Inflammatory macrophage treated with lipopolysaccharide for 4 hours (primary cell): ENCODE data around the gene SCAMP1.
"Not testable (repeated sequence)": the region's sequence is repeated elsewhere in the genome, so short reads cannot be mapped to it uniquely, and the experiment has no call there.

Experiments
- DNase-seq: peaks from one replicate; pipeline ENCODE4 v3.0.0-alpha.2; 2020

Gene SCAMP1

DNA sequence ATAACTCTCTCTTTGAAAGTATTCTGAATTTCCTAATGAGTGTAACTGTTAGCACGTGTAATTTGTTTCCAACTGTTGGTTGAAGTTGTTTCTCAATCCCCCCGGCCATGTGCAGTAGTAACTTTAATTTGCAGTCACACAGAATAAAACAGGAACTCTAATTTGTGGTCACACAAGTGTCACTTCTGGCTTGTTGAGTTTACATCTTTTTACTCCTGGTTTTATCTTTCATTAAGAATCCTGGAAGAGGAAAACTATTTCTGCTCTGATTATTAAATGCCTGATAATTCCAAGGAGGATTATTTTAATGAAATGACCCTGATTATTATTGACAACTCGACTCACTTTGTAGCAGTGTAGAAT lies 1.2 kb downstream of the SCAMP1 start:
- peak; percentile 80 for DNase-seq

DNA sequence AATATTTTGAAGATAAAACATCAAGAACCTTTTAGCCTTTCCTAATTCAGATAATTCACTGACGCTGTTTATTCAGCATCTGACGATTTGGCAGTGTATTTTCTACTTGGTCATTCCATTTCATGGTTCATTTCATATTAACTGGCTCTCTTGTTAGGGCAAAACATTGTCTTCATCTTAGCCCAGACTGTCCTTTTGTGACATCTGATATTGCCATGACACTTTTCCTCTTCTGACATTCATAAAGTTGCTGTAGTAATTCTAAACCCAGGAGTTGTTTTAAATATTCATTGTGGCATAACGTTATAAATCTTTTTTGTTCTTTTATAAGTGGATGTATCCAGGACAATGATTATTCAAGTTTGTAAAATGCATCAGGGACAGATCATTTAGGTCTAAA lies 1.8 kb downstream of the SCAMP1 start:
- no peak for DNase-seq

DNA sequence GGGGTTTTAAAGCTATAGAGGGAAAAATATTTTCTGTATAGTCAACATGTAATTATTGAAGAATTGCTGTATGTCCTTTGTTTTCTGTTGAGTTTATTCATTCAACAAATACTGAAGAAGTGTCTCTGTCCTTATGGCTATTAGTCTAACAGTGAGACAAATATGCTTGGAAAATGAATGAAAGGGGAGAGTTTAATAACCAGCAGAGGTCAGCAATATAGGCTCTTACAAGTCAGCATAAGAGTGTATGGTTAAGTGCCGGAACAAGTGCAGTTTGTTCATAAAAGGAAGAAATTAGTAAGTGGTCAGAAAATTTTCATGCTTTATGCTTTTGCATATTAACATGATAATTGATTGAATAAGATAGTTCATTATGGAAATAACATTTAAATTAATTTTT lies 3.6 kb downstream of the SCAMP1 start:
- DNase-seq: no peak

DNA sequence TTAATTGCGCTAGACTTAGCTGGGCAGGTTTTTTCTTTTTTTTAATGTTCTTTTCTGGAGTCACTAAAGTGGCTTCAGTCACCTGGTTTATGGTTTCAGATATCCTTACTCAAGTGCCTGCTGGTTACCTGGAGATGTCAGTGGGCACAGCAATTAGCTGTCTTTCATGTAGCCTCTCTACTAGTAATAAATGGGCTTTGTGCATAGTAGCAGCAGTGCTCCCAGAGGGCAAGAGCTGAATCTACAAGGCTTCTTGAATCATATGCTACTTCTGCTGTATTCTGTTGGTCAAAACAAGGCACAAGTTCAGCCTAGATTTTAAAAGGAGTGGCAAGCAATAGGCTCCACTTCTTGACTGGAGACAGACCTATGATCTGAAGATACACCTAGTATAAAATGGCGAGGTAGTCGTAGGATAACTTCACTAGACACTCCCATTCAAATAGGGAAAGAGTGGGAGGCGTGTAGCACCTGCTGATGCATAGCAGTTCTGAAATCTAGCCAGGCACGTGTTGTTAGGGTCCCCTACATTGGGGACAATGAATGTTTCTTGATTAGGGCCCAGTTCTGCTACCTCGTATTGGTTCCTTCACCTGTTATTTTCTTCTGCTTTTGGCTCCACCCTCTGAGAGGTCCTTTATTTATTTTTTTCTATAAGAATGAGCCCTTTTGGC lies 7.0 kb downstream of the SCAMP1 start:
- no peak for DNase-seq

DNA sequence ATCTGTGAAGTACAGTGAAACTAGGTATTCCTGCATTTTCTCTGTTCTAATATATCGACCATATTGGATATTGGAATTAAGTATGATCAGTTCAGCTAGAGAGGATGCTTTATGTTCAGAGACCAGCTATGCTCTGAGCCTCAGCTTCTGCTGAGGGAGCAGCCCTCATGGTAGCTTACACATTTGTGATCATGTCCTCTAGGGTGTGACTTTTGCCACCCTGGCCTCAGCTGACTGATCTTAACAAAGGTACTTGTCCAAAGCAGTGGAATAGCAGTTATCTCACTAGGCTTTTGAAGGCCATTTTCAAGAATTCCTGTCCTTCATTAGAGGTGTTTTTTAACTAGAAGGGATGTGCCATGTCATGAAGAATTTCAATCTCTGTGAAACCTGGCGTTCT lies 9.3 kb downstream of the SCAMP1 start:
- DNase-seq: no peak

DNA sequence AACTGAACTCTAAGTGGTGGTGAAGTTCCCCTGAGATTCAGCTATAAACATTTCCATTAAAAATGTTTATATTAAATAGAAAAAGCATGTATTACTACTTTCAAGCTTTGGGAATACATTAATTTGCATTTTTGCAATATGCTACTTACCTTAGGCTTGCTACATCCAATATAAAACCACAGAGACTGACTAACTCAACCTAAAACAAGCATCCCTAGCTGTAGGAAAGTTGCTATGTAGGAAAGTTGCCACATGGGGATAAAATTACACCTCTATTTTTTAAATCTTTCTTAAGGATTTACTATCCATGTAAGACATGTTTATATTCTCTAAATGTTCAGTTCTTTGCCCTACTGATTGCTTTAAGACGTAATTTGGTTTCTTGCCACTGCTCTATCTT lies 12.8 kb downstream of the SCAMP1 start:
- DNase-seq: no peak

DNA sequence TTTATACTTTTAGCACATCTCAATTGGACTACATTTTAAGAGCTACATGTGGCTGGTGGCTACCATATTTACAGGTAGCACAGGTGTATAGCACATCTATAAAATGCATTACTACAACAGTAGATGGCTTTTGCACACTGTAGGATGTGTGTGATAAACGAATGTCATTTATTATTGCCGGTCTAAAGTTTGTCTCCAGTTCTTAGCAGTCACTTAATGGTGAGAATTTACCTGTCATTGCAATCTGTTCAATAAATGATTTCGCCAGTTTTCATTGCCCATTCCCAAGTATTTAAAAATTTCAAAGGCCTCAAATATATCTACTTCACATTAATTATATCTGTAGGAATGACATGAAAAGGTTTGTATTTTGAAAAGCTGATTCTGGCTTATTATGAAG lies 15.9 kb downstream of the SCAMP1 start:
- DNase-seq: no peak

DNA sequence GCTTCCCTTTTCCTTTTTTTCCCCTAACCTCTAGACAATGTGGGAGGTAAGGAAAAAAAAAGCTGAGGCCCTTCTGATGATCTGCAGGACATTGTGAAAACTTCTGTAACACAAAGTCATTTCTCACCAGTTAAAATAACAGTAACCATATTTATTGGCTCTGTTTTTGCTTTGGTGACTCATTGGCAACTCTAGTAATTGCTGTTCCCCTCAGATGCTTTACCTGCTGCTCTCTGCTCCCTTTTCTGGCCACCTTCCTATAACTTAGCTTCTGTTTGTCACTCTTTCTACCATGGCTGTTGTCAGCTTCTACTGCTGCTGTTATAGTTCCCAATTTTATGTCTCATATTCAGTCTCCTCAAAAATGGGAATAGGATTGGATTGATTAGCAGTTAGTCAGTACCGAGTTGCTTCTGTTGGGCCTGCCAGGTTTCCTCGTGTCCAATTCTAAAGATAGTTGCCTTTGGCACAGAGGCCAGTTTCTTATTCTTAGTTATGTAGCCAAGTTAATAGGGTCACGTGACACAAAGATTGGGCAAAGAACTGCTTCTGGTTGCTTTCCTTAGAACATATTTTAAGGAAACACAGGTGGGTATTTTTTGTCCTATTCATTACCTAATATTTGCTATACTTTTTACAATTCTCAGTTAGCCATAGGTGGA lies 16.8 kb downstream of the SCAMP1 start:
- DNase-seq: no peak

DNA sequence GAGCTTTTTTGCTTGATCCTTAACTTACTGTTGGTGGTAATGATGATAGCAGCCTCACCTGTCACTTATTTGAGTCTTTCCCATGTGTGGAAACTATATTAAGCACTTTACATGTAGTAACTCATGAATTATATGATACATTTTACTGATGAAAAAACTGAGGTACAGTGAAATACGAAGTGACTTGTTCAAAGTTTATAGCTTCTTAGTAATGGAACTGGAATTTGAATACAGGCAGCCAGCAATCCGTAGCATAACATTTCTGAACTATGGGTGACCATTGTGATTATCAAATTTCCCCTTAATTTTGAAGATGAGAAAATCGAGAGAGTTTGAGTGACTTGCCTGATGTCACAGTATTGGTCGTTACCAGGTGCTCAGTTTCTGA lies 17.3 kb downstream of the SCAMP1 start:
- DNase-seq: no peak

DNA sequence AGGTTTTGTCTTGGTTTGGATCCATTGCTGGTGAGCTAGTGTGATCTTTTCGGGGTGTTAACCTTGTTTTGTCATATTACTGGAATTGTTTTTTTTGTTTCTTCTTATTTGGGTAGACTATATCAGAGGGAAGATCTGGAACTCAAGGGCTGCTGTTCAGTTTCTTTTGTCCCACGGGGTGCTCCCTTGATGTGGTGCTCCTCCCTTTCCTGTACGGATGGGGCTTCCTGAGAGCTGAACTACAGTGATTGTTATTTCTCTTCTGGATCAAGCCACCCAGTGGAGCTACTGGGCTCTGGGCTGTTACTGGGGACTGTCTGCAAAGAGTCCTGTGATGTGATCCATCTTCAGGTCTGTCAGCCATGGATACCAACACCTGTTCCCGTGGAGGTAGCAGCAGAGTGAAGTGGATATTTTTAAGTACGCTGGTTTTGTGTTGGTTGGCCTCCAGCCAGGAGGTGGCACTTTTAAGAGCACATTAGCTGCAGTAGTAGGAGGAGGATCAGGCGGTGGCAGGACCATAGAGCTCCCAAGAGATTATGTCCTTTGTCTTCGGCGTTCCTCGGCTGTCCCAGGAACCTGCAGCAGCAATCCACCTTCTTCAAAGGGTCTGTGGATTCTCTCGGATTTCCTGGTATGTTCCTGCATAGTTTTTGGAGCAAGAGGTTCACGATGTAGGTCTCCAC lies 27.2 kb downstream of the SCAMP1 start:
- no peak for DNase-seq

DNA sequence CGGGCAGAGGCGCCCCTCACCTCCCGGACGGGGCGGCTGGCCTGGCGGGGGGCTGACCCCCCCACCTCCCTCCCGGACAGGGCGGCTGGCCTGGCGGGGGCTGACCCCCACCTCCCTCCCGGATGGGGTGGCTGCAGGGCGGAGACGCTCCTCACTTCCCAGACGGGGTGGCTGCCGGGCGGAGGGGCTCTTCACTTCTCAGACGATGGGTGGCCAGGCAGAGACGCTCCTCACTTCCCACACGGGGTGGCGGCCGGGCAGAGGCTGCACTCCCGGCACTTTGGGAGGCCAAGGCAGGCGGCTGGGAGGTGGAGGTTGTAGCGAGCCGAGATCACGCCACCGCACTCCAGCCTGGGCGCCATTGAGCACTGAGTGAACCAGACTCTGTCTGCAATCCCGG lies 30.9 kb downstream of the SCAMP1 start:
- DNase-seq: not testable (repeated sequence)

DNA sequence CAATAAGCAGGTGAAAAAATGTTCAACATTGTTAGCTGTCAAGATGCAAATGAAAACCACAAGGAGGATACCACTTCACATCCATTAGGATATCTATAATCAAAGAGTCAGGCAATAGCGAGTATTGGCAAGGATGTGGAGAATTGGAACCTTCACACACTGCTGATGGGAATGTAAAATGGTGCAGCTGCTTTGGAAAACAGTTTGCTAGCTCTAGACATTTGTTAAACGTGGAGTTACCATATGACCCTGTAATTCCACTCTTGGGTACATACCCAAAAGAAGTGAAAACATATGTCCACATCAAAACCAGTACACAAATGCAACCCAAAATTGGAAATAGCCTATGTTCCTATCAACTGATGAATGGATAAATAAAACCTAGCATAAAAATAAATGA lies 37.4 kb downstream of the SCAMP1 start:
- no peak for DNase-seq

DNA sequence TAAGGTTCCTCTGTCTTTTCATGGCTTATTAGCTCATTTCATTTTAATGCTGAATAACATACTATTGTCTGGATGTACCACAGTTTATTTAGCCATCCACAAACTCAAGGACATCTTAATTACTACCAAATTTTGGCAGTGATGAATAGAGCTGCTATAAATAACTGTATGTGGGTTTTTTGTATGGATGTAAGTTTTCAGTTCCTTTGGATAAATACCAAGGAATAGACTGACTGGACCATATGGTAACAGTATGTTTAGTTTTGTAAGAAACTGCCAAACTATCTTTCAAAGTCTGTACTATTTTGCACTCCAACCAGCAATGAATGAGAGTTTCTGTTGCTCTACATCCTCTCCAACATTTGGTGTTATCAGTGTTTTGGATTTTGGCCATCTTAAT lies 38.7 kb downstream of the SCAMP1 start:
- DNase-seq: no peak

DNA sequence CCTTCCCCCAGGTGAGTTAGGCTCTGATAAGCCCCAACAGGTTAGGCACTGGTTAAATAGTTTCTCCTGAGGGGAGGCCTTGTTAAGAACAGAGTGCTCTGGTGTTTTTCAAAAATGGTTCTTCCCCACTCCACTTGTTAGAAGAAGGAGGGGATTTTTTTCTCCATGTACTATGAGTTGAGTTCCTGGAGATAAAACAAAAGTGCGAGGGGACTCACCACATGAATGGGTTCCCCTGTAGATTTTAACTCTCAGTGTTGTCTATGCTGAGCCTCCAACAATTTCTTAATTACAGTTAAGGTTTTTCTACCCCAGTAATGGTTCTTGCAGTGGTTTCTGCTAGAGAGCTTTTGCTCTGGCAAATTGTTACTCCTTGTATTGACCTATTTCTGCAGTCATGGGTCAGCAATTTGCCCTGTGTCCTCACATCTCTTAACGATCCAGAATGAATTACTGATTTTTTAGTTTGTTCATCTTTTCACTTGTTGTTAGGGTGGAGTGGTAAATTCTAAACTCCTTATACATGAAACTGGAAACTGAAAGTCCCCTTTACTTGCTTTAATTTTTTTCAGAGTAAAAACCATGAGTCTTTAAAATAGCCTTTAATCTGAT lies 44.4 kb downstream of the SCAMP1 start:
- DNase-seq: no peak

DNA sequence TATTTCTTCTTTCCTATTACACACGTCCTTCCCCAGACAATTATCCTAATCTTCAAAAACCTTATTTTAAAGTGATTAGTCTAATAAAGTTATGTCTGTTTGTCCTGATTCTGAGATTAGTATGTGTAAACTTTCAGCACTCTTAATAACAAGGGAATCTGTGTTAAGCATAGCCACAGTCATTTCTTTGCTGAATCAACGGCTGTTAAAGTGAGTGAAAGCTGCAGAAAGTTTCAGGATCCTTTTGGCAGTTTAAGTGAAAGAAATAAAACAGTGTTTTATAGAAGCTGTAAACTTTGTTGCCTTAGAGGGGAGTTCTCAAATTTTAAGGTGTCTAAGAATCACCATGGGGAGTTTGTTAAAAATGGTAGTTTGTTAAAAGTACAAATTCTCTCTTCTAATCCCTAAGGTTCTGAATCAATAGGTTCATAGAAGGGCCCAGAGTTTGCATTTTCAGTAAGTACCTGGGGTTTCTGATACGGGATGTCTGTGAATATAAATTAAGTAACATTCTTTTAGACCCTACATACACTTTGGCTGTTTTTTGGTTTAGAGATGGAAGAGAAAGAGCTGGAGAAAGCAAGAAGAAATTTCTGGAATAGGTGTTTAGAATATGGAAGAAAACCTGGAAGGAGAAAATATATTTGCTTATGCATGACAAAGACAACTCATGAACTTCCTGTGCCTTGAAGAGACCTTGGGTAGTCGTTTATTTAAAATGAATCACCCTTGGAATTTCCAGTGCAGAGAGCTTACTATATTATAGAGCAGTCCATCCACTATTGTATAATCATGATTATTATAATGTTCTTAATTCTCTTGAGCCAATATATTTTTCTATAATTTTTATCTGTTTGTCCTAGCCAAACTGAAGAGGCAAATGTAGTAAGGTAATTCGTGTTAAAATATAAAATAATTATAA lies 45.7 kb downstream of the SCAMP1 start:
- DNase-seq: no peak

DNA sequence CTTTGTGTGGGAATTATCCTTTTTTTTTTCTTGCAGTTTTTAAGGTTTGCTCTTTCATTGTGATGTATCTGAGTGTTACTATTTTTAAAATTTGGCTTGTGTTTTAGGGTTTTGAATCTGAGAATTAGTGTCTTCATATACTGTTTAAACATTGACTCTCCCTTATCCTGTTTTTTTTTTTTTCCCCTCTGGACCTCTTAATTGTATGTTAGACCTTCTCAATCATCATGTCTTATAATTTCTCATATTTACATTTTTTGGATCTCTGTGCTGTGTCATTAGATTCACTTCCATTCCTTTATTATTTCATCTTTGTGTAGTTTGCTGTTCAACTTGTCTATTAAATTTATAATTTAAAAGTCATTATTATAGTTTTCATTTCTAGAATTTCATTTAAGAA lies 47.0 kb downstream of the SCAMP1 start:
- no peak for DNase-seq

DNA sequence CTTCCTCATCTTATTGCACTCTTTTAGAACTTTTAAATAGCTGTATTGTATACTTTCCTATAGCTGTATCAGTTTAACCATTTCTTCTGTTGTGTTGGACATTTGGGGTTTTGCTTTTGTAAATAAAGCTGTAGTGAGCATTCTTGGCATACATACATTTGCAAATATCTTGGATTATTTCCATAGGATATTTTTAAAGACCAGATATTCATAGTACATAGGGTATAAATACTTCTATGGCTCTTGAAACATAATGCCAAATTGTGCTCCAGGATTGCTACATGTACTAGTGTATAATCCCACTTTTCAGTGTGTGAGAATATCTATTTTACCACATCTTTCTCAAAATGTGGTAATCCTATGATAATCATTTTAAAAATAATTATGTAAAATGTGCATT lies 51.2 kb downstream of the SCAMP1 start:
- no peak for DNase-seq

DNA sequence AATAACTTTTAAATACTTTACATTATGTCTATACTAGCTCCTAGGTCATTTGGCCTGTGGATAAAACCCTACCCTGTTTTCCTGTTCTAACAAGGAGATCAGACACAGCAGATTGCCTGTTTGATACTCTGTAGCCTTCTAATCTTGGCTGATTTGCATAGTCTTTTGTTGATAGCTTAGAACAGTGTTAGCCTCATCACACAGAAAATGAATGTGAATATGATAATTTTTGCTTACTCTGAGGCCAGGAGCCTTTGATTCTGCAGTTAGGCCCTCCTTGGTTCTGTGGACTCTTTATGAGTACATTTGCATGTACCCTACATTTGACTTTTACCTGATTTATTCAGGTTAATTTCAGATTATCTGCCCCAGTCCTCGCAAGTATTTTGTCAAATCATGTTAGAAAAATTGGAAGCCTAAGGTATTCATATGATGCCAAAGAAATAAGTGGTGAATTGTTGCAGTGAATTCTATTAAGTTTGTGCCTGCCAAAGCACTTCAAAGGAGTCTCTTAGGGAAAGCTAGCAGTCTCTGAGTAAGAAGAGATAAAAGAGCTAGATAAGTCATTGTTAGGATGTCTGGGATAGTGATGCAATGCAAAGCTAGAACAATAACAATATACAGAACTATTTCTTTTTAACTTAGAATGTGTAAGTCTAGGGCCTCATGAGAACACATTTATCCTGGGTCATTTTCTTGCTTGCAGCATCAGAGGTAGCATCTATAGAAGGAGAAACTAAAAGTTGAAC lies 56.4 kb downstream of the SCAMP1 start:
- DNase-seq: no peak

DNA sequence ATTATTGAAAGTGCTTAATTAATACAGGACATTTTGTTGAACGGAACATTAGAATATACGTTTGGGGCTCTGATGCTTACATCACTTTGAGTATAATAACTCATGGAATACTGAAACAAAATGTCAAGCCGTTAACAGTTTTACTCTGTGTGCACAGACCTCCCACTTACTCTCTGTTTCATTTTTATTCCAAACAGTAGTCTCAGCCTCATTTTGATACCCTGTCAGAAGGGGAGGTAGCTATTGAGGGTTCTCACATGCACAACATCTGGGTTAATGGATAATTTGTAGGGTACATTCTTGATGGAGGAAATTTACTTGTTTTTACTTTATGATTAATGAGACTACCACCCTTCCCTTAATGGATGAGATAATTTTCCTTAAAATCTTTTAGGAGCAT lies 59.0 kb downstream of the SCAMP1 start:
- DNase-seq: no peak

DNA sequence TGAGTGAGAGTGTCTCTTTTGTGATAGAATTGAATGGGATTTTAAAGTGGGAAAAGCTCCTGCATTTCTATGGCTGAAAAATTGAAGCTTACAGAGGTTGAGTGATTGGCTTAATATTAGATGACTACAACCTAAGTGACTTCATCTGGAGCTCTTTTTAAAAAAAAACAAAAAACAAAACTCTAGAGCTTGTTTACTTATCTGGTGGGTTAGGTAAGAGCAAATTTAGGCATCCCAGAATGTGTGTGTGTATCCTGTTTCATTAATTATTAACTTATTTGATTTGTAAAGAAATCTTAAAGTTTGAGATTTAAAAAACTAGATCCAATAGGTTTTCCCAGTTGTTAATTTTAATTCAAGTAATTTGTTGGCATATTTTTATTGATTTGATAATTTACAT lies 60.1 kb downstream of the SCAMP1 start:
- no peak for DNase-seq

DNA sequence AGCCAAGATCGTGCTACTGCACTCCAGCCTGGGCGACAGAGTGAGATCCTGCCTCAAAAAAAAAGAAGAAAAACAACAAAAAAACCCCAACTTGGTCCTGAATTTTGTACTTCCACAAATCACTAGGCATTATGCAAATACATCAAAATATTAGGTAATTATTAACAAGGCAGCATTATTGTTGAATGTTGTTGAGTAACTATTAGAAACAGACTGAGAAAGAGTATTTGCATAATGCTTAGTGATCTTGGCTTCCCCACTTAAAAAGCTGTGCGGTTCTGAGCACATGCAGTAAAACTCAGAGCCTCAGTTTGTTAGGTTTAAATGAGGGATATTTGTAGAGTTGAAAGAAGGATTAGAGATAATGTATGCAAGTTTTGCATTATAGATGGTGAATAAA lies 64.2 kb downstream of the SCAMP1 start:
- DNase-seq: peak; percentile 89

DNA sequence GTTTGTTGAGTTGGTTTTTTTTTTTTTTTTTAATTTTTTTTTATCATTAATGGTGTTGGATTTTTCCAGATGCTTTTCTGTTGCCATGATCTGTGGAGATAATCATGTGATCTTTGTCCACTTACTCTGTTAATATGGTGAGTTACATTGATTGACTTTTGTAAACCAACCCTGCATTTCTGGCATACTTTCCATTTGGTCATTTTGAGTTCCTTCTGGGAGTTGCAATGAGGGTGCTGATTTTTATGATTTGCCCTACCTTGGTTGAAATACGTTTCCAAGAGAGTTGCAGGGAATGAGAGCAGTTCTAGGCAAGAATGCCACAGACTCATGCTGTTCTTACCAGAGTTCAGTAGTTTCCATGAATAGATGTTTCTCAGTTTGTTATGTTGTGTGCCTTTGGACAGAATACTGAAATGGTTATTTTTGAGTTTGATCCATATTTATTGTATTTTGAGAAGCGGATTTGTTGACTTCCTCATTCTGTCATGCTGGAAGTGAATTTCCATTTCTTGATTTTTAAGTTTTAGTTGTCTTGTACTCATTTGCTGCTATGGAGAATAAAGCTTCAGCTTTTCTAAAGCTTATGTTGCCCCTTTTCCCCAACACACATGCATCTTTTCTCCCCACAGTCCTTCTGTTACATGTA lies 69.0 kb downstream of the SCAMP1 start:
- no peak for DNase-seq
